HEK293T (cell line): ENCODE measurements around the gene VWA8.
"Not testable (repeated sequence)": the region's sequence is repeated elsewhere in the genome, so short reads cannot be mapped to it uniquely, and the experiment has no call there.

ENCODE experiments used
- CTCF ChIA-PET: fragments of 350-600 bp; formaldehyde crosslinking; extraction: SDS; loops from one replicate; lab custom pipeline; 2021; ENCODE audit warnings: antibody characterized with exemption, inconsistent platforms; lab: Yijun Ruan, JAX
- POLR2A ChIA-PET: fragments of 350-600 bp; formaldehyde crosslinking; extraction: SDS; loops from one replicate; lab custom pipeline; 2020; ENCODE audit warnings: antibody characterized with exemption, inconsistent platforms; lab: Yijun Ruan, JAX
- DNase-seq: peaks from one replicate; pipeline ENCODE4 v3.0.0; 2012; ENCODE audit warnings: mixed read lengths; ENCODE audit errors: extremely low spot score
- ARNT ChIP-seq: fragments of 450-650 bp; IDR thresholded peaks from 2 replicates; pipeline ENCODE4 v1.6.1; 2017; ENCODE audit warnings: mild to moderate bottlenecking
- BHLHE40 ChIP-seq: fragments of 450-650 bp; IDR thresholded peaks from 2 replicates; pipeline ENCODE4 v1.6.1; 2016; ENCODE audit warnings: mild to moderate bottlenecking, moderate library complexity, borderline replicate concordance
- CTBP1 ChIP-seq: fragments of 450-650 bp; IDR thresholded peaks from 2 replicates; pipeline ENCODE4 v1.6.1; 2016; ENCODE audit warnings: borderline replicate concordance
- ELF4 ChIP-seq: fragments of 450-650 bp; IDR thresholded peaks from 2 replicates; pipeline ENCODE4 v1.6.1; 2017; ENCODE audit warnings: antibody characterized with exemption
- FOXA1 ChIP-seq: fragments of 450-650 bp; IDR thresholded peaks from 2 replicates; pipeline ENCODE4 v1.6.1; 2016; ENCODE audit warnings: mild to moderate bottlenecking
- FOXK2 ChIP-seq: fragments of 450-650 bp; IDR thresholded peaks from 2 replicates; pipeline ENCODE4 v1.6.1; 2016; ENCODE audit warnings: mild to moderate bottlenecking
- FOXM1 ChIP-seq: fragments of 450-650 bp; IDR thresholded peaks from 2 replicates; pipeline ENCODE4 v1.6.1; 2017; ENCODE audit warnings: mild to moderate bottlenecking, borderline replicate concordance
- HDGF ChIP-seq: fragments of 450-650 bp; IDR thresholded peaks from 2 replicates; pipeline ENCODE4 v1.6.1; 2017; ENCODE audit warnings: antibody characterized with exemption, borderline replicate concordance
- L3MBTL2 ChIP-seq: fragments of 450-650 bp; conservative IDR thresholded peaks from 2 replicates; pipeline ENCODE4 v1.6.1; 2016; ENCODE audit warnings: mild to moderate bottlenecking
- LEF1 ChIP-seq: fragments of 450-650 bp; IDR thresholded peaks from 2 replicates; pipeline ENCODE4 v1.6.1; 2017; ENCODE audit warnings: mild to moderate bottlenecking, borderline replicate concordance
- NFRKB ChIP-seq: fragments of 450-650 bp; IDR thresholded peaks from 2 replicates; pipeline ENCODE4 v1.6.1; 2016; ENCODE audit warnings: mild to moderate bottlenecking, moderate library complexity
- PKNOX1 ChIP-seq: fragments of 450-650 bp; IDR thresholded peaks from 2 replicates; pipeline ENCODE4 v1.6.1; 2016
- SP1 ChIP-seq: fragments of 450-650 bp; IDR thresholded peaks from 2 replicates; pipeline ENCODE4 v1.6.1; 2017
- SUZ12 ChIP-seq: fragments of 450-650 bp; IDR thresholded peaks from 2 replicates; pipeline ENCODE4 v1.6.1; 2016; ENCODE audit warnings: mild to moderate bottlenecking
- TARDBP ChIP-seq: fragments of 450-650 bp; IDR thresholded peaks from 2 replicates; pipeline ENCODE4 v1.6.1; 2016
- ZNF384 ChIP-seq: fragments of 450-650 bp; IDR thresholded peaks from 2 replicates; pipeline ENCODE4 v1.6.1; 2016

VWA8 gene

GRCh38 chr13:41548031-41548430 is 412.9 kb downstream of the VWA8 start:
- ChIA-PET POLR2A (no interaction called here), CTCF (no interaction called here)
- DNase-seq: no peak
- no peak for TF ChIP-seq FOXA1
- TF ChIP-seq ZNF384: no peak
- TF ChIP-seq CTBP1: no peak
- TF ChIP-seq SUZ12: no peak
- no peak for TF ChIP-seq LEF1
- TF ChIP-seq ELF4: no peak
- TF ChIP-seq ARNT: no peak
- no peak for TF ChIP-seq PKNOX1
- no peak for TF ChIP-seq FOXM1
- TF ChIP-seq HDGF: no peak
- no peak for TF ChIP-seq SP1

DNA sequence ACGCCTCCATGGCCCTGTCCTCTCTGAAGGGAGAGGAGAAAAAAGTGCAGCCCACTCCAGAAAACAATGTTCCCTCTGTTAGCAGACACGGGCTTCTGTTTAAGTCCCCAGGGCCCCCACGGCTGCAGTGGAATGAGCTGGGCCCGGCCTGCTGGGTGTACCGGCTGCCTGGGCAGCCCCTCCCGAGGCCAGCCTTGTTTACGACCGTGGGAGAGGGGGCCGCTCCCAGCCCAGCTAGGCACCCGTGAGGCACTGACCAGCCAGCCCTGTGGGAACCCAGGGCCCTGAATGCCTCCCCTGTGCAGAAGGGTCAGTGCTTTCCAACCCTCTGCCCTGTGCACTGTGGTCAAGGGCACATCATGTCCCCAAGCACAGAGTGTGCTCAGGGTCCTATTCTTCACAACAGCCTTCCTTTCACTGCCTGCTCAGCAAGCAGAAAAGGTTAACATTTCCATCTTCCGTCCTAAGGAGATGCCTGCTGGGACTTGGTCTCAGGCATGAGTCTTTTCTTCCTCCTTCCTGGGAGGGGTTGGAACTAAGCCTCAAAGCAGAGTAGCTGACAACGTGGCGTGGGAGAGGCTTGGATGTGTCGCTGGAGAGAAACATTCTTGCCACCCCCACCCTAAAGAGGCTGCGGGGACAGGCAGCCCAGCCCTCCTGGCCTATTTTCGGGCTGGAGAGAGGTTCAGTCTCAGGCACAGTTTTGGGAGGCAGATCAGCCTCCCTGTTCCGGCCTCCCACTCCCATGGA is 413.5 kb downstream of the VWA8 start:
- ChIA-PET CTCF (no interaction called here), POLR2A (no interaction called here)
- TF ChIP-seq CTBP1: no peak
- no peak for TF ChIP-seq ARNT
- TF ChIP-seq FOXM1: no peak
- no peak for TF ChIP-seq TARDBP
- TF ChIP-seq ELF4: no peak
- no peak for TF ChIP-seq SP1
- no peak for TF ChIP-seq FOXK2
- no peak for TF ChIP-seq SUZ12
- TF ChIP-seq L3MBTL2: no peak
- no peak for TF ChIP-seq LEF1
- no peak for TF ChIP-seq HDGF
- TF ChIP-seq ZNF384: no peak
- no peak for TF ChIP-seq NFRKB
- no peak for TF ChIP-seq BHLHE40
- no peak for TF ChIP-seq PKNOX1
- TF ChIP-seq FOXA1: no peak
- DNase-seq: no peak

DNA sequence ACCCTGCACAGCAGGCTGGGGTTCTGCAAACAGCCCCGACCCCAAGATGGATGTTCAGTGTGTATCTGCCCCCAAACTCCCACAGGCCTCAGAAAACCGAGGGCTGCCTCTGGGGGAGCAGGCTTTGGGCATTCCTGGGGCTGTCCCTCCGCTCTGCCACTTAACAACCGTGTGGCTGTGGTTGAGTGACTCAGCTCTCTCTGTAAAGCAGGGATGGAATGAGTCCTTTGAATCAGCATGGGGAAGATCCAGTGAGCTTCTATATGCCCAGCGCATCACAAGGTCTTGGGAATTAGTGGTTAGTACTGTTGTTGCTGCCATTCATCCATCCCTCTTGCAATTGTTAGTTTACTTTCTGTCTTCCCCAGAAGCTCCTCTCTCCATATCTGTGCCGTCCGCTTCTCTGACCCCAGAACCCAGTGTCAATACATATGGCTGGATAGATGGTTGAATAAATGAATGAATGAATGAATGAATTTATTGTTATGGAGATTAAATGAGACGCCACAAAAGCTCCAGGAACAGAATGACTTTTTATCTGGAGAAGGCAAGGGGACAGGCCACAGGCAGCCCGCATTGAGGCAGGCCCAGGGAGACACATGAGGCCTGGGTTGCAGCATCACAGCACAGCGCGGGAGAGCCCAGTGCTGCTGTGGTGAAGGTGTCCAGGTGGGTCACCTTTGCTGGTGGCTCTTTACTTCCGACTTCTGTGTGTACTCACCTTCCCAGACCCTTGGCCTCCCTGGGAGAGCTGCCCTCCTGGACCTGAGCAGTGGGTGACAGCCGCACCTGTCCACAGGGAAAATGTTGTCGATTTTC is 414.3 kb downstream of the VWA8 start:
- TF ChIP-seq SUZ12 (no peak), ZNF384 (no peak), NFRKB (no peak)
- DNase-seq: no peak
- ChIA-PET CTCF (no interaction called here), POLR2A (interaction anchor here (1.0 kb wide), 1 partner anchor 9 kb away, joined by 3 read pairs; no protein-coding TSS in a partner anchor)

- CTCF ChIA-PET: no interaction called here
- TF ChIP-seq FOXM1 (no peak), TARDBP (no peak), FOXK2 (no peak), LEF1 (no peak), CTBP1 (no peak), L3MBTL2 (no peak), ARNT (no peak), NFRKB (no peak), SUZ12 (no peak), BHLHE40 (no peak), FOXA1 (no peak), PKNOX1 (no peak), HDGF (no peak), ELF4 (no peak), ZNF384 (no peak)
- POLR2A ChIA-PET: interaction anchor here (1.0 kb wide), 1 partner anchor 10 kb away, joined by 3 read pairs; no protein-coding TSS in a partner anchor
- no peak for DNase-seq
Observed at GRCh38 chr13:41545432-41545707, 415.5 kb downstream of the VWA8 start.

GRCh38 chr13:41543664-41544300 is 417.1 kb downstream of the VWA8 start:
- DNase-seq: no peak
- POLR2A ChIA-PET: no interaction called here
- CTCF ChIA-PET: no interaction called here
- TF ChIP-seq FOXM1: no peak
- no peak for TF ChIP-seq TARDBP
- no peak for TF ChIP-seq ARNT
- TF ChIP-seq FOXK2: no peak
- TF ChIP-seq HDGF: no peak
- TF ChIP-seq CTBP1: no peak
- TF ChIP-seq FOXA1: no peak
- TF ChIP-seq PKNOX1: no peak
- no peak for TF ChIP-seq NFRKB
- TF ChIP-seq ELF4: no peak
- TF ChIP-seq SUZ12: no peak
- no peak for TF ChIP-seq LEF1

DNA sequence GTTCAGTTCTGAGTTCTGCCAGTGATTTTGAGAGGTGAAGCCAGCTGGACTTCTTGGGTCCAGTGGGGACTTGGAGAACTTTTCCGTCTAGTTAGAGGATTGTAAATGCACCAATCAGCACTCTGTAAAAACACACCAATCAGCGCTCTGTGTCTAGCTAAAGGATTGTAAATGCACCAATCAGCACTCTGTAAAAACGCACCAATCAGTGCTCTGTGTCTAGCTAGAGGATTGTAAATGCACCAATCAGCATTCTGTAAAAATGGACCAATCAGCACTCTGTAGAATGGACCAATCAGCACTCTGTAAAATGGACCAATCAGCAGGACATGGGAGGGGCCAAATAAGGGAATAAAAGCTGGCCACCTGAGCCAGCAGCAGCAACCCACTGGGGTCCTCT is 418.1 kb downstream of the VWA8 start:
- DNase-seq, POLR2A ChIA-PET, CTCF ChIA-PET: not testable (repeated sequence)
